ENCODE data around the gene OR2D3. TPM values are rescaled to one million over a fixed set of nuclear protein-coding genes. Genes with fewer than 3 reads are reported as not detected.
"Not testable (repeated sequence)": the region's sequence is repeated elsewhere in the genome, so short reads cannot be mapped to it uniquely, and the experiment has no call there.

The OR2D3 gene
- total RNA-seq, 1 donor: not detected

- peak in 2 of 3 donors; percentile 66 to 88 for DNase-seq (ENCODE audit: low read depth in 2 of 3, low spot score in 2 of 3)
These were observed 5.6 kb downstream of the OR2D3 start, which contains the start of gene ZNF215 for GRCh38 chr11:6926208-6927029. TSS of gene ZNF215 (plus strand) at chr11:6926426. CDS start at chr11:6932273, 5,847 bp downstream.

DNA sequence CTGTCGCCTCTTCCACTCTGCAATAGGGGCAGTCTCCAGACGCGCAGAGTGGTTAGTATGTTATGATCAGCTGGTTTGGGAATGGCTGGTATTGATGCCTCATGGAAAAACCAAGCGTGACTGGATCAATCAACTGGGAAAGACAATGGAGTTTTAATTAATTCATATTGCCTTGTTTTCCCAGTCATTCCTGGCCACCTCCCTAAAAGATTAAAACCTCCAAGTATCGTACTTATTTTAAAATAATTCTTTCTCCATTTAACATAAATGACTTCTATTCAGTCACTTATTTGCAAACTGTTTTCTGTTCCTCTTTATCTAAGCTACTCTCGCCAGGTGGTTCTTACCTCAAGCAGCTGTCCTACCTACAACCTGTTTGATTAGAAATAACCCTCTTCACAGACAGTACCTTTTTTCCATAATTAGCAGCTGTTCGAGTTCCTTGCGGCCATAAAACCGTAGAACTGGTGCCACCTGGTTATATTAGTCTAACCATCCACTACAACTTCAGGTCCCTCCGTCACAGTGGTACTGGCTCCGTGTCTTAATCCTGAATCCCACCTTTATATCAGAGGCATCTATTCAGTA lies 6.3 kb downstream of the OR2D3 start:
- DNase-seq (ENCODE audit: low read depth in 2 of 3, low spot score in 2 of 3): no peak

GRCh38 chr11:6928916-6929315 lies 8.1 kb downstream of the OR2D3 start:
- no peak for DNase-seq (ENCODE audit: low read depth in 2 of 3, low spot score in 2 of 3)

DNA sequence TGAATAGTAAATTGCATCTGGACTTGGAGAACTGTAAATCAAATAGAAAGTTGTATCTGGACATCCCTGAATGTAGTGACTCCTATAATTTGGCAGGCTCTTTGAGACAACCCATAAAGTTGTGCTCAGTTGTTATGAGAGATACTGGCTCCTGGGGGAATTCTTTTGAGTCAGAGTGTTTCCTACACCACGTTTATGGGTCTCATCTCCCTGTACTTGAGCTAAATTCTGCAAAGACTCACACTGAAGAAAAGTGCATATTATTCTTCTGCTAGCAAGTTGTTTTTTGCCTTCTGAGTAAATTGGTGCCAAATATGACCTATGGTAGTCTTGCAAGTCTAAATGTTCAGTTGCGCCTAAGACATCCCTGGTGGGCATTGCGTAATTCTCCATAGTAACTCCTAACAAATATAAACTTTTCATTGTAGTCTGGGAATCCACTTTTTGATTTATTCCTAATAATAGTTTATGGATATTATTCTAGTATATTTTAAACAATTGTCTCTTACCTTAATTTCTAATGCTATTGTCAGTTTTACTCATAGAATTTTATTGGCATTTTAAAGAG lies 10.4 kb downstream of the OR2D3 start:
- DNase-seq (ENCODE audit: low read depth in 2 of 3, low spot score in 2 of 3): no peak

DNA sequence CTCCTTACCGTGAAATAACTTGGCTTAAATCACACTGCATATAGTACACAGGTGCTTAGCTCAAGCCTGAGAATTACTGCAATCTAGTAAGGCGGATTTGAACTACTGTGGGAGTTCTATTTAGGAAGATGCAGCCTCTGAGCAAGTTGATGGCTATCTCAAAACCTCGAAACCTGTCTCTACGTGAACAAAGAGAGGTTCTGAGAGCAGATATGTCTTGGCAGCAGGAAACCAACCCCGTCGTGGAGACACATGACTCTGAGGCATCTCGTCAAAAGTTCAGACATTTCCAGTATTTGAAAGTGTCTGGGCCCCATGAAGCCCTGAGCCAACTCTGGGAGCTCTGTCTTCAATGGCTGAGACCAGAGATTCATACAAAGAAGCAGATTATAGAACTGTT lies 11.3 kb downstream of the OR2D3 start:
- no peak for DNase-seq (ENCODE audit: low read depth in 2 of 3, low spot score in 2 of 3)

DNA sequence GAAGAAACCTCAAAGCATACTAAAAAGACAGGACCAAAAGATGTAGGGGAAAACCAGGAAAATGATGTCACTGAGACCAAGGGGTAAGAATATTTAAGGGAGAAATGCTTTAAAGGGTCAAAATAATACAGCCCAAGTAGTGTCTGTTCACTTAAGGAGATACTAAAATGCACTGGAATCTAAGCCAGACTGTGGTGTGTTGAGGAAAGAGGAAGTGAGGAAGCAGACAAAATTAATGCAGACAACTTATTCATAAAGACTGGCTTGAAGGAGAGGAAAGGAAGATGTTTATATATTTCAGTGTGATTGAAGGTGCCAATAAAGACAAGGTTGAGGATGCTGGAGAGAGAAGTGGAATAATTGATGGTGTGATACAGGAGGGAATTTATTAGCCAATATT lies 21.2 kb downstream of the OR2D3 start:
- no peak for DNase-seq (ENCODE audit: low read depth in 2 of 3, low spot score in 2 of 3)

DNA sequence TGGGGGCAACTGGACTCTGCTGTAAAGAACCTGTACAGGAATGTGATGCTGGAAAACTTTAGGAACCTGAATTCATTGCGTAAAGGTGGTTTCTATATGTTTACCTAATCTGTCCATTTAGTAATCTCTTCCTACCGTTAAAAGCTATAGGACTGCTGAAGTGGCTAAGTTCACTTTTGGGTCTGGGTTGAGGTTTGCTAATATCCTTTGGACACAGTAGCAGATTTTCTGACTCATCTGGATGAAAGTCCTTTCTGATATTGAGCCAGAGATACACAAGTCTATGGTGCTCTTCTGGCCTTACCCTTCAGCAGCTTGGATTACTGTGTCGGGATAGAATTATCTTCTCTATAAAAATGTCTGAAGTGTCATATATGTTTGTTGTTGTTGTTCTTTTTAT lies 22.3 kb downstream of the OR2D3 start:
- no peak for DNase-seq (ENCODE audit: low read depth in 2 of 3, low spot score in 2 of 3)

- DNase-seq (ENCODE audit: low read depth in 2 of 3, low spot score in 2 of 3): not testable (repeated sequence)
These were observed 33.4 kb downstream of the OR2D3 start for GRCh38 chr11:6954248-6954647.

GRCh38 chr11:6962141-6962540 lies 41.3 kb downstream of the OR2D3 start:
- no peak for DNase-seq (ENCODE audit: low read depth in 2 of 3, low spot score in 2 of 3)

- DNase-seq (ENCODE audit: low read depth in 2 of 3, low spot score in 2 of 3): no peak
These were observed 41.9 kb downstream of the OR2D3 start for GRCh38 chr11:6962673-6963072.

- DNase-seq (ENCODE audit: low read depth in 2 of 3, low spot score in 2 of 3): no peak
These were observed 48.0 kb downstream of the OR2D3 start for GRCh38 chr11:6968816-6969215.

DNA sequence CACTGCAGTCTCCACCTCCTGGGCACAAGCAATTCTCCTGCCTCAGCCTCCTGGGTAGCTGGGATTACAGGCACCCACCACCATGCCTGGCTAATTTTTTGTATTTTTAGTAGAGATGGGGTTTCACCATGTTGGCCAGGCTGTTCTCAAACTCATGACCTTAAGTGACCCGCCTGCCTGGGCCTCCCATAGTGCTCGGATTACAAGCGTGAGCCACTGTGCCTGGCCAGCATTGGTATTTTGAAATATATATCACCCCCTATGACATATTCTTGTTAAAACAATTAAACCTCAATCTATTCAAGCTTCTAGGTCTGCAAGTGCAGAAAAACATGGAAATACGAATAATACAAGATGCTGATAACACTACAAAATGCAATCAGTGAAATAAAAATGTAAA lies 49.1 kb downstream of the OR2D3 start:
- DNase-seq (ENCODE audit: low read depth in 2 of 3, low spot score in 2 of 3): not testable (repeated sequence)

Other genes starting within 250 kb of the OR2D3 start
- gene MRPL17, start 237.7 kb upstream of the OR2D3 start, total RNA-seq: 16.2 TPM
- 1.6 TPM for gene OR2AG2, start 149.0 kb upstream of the OR2D3 start, total RNA-seq
- under 0.01 TPM for gene OR2AG1, start 138.0 kb upstream of the OR2D3 start, total RNA-seq
- 2.4 TPM for gene OR6A2, start 121.3 kb upstream of the OR2D3 start, total RNA-seq
- gene OR10A5, start 75.3 kb upstream of the OR2D3 start, total RNA-seq: not detected
- under 0.01 TPM for gene OR10A2, start 57.9 kb upstream of the OR2D3 start, total RNA-seq
- gene OR10A4, start 44.4 kb upstream of the OR2D3 start, total RNA-seq: not detected
- gene OR2D2, start 28.5 kb upstream of the OR2D3 start, total RNA-seq: 2.4 TPM
- gene ZNF215, start 5.4 kb downstream of the OR2D3 start, total RNA-seq: 2.7 TPM
- gene ZNF214, start 99.3 kb downstream of the OR2D3 start, total RNA-seq: 1.3 TPM
- under 0.01 TPM for gene NLRP14, start 99.5 kb downstream of the OR2D3 start, total RNA-seq
- gene RBMXL2, start 168.0 kb downstream of the OR2D3 start, total RNA-seq: under 0.01 TPM

Data from hematopoietic multipotent progenitor cell (in vitro differentiated cells).